Measurements from ENCODE around the gene HIBCH.

DNA sequence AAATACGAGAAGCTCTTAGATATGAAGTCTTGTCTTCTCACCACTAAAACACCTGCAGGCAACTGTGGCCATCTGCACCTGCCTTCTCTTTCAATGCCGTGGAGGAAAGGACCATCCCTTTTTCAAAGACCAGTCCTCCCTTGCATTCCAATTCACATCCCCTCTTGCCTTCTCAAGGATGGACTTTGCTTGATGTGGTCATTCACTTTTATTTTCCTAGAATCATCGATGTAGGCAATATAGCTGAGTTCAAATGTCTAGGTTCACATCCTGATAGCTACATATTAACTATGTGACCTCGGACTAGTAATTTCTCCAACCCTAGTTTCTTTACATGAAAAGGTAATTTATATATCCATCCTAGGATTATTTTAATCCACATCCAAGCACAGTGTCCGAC, 110.1 kb downstream of the HIBCH start:
- no peak for TF ChIP-seq RCOR1 (IDR thresholded peaks at IDR 0.05; ENCODE audit: insufficient replicate concordance, low read length)
- TF ChIP-seq RAD21 (IDR thresholded peaks at IDR 0.05; ENCODE audit: low read length) = no peak
- TF ChIP-seq, protein P1, sequence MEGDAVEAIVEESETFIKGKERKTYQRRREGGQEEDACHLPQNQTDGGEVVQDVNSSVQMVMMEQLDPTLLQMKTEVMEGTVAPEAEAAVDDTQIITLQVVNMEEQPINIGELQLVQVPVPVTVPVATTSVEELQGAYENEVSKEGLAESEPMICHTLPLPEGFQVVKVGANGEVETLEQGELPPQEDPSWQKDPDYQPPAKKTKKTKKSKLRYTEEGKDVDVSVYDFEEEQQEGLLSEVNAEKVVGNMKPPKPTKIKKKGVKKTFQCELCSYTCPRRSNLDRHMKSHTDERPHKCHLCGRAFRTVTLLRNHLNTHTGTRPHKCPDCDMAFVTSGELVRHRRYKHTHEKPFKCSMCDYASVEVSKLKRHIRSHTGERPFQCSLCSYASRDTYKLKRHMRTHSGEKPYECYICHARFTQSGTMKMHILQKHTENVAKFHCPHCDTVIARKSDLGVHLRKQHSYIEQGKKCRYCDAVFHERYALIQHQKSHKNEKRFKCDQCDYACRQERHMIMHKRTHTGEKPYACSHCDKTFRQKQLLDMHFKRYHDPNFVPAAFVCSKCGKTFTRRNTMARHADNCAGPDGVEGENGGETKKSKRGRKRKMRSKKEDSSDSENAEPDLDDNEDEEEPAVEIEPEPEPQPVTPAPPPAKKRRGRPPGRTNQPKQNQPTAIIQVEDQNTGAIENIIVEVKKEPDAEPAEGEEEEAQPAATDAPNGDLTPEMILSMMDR (conservative IDR thresholded peaks at IDR 0.05; ENCODE audit: low read depth, low read length) = no peak
- no peak for TF ChIP-seq POLR2A (IDR thresholded peaks at IDR 0.05; ENCODE audit: low read depth, low read length)
- TF ChIP-seq MXI1 (IDR thresholded peaks at IDR 0.05; ENCODE audit: borderline replicate concordance, low read depth, low read length) = no peak
- TF ChIP-seq FOS (IDR thresholded peaks at IDR 0.05; ENCODE audit: low read depth, low read length) = no peak
- TF ChIP-seq SMC3 (IDR thresholded peaks at IDR 0.05; ENCODE audit: low read depth, low read length) = no peak
- TF ChIP-seq MAFK (IDR thresholded peaks at IDR 0.05; ENCODE audit: low read depth, low read length) = no peak
- no peak for TF ChIP-seq BHLHE40 (IDR thresholded peaks at IDR 0.05; ENCODE audit: low read depth, low read length)
